Measurements from ENCODE around the gene GHR.

The GHR gene

DNA sequence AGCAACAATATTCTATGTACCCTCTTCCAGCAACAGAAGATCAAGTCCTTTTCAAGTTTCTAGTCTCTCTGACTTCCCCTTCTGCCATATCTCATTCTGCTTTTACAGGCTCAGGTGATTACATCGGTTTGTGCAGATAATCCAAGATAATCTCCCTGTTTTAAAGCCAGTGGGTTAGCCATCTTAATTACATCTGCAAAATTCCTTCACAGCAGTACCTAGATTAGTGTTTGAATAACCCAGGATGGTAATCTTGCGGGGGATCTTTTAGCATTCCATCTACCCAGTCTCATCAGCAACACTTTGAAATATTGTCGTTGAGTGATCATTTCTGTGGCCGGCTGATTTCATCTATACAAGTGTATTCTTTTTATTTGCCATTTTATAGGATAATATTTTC is 130.2 kb downstream of the GHR start:
- Histone ChIP-seq H3K27ac (ENCODE audit: low read length) (no peak overlapping the region), H3K4me3 (ENCODE audit: low read length) (no peak overlapping the region), H3F3A (ENCODE audit: insufficient read depth, low read length) (no peaks in the 10 kb centered on the region), H3K9me2 (replicated peaks; ENCODE audit: insufficient read depth, low read length) (no peaks in the 10 kb centered on the region), H4K20me1 (ENCODE audit: insufficient read depth, low read length) (no peaks in the 10 kb centered on the region), H2AFZ (ENCODE audit: low read length) (no peak overlapping the region), H3K36me3 (replicated peaks; ENCODE audit: insufficient read depth, low read length) (no peaks in the 10 kb centered on the region), H3K27me3 (replicated peaks; ENCODE audit: insufficient read depth, low read length) (no peaks in the 10 kb centered on the region), H3K4me1 (ENCODE audit: low read length) (no peaks in the 10 kb centered on the region), H3K4me2 (ENCODE audit: low read depth, low read length) (no peak overlapping the region), H3K9me3 (replicated peaks; ENCODE audit: insufficient read depth, low read length) (no peaks in the 10 kb centered on the region), H3K9ac (ENCODE audit: low read length) (no peak overlapping the region), H3K79me2 (ENCODE audit: low read length) (no peaks in the 10 kb centered on the region)
- DNase-seq = no peak
- TF ChIP-seq EZH2 (optimal IDR thresholded peaks at IDR 0.05; ENCODE audit: low read depth, low read length) = no peak
- TF ChIP-seq EZH2phosphoT487 (IDR thresholded peaks at IDR 0.05; ENCODE audit: low read length) = no peak
- TF ChIP-seq, protein P1, sequence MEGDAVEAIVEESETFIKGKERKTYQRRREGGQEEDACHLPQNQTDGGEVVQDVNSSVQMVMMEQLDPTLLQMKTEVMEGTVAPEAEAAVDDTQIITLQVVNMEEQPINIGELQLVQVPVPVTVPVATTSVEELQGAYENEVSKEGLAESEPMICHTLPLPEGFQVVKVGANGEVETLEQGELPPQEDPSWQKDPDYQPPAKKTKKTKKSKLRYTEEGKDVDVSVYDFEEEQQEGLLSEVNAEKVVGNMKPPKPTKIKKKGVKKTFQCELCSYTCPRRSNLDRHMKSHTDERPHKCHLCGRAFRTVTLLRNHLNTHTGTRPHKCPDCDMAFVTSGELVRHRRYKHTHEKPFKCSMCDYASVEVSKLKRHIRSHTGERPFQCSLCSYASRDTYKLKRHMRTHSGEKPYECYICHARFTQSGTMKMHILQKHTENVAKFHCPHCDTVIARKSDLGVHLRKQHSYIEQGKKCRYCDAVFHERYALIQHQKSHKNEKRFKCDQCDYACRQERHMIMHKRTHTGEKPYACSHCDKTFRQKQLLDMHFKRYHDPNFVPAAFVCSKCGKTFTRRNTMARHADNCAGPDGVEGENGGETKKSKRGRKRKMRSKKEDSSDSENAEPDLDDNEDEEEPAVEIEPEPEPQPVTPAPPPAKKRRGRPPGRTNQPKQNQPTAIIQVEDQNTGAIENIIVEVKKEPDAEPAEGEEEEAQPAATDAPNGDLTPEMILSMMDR (IDR thresholded peaks at IDR 0.05; ENCODE audit: low read length) = no peak

DNA sequence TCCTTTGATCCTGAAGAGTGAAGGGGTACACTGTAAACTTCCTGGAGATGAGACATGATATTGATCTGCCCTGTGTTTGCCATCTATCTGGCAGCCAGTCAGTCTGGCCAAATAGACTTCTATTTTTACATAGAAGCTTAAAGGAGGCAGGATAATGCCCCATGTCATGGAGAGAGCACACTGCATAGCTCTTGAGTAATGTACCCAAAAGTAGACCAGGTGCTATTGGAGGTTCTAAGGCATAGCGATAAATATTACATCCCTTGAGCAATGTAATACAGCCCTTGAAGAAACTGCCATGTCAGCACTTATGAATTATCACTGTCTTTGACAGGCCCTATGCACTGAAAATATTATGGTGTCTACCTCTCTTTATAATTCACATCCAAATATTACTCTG is 131.8 kb downstream of the GHR start:
- TF ChIP-seq, protein P1 (IDR thresholded peaks at IDR 0.05; ENCODE audit: low read length) = no peak
- TF ChIP-seq EZH2 (optimal IDR thresholded peaks at IDR 0.05; ENCODE audit: low read depth, low read length) = no peak
- H3K27ac ChIP-seq (ENCODE audit: low read length) = no peak overlapping the region
- no peak overlapping the region for H3K9ac ChIP-seq (ENCODE audit: low read length)
- no peaks in the 10 kb centered on the region for H3K9me2 ChIP-seq (replicated peaks; ENCODE audit: insufficient read depth, low read length)
- H4K20me1 ChIP-seq (ENCODE audit: insufficient read depth, low read length) = no peaks in the 10 kb centered on the region
- no peak overlapping the region for H3K4me2 ChIP-seq (ENCODE audit: low read depth, low read length)
- H3K79me2 ChIP-seq (ENCODE audit: low read length) = no peaks in the 10 kb centered on the region
- no peaks in the 10 kb centered on the region for H3F3A ChIP-seq (ENCODE audit: insufficient read depth, low read length)
- H3K36me3 ChIP-seq (replicated peaks; ENCODE audit: insufficient read depth, low read length) = no peaks in the 10 kb centered on the region
- no peaks in the 10 kb centered on the region for H3K4me1 ChIP-seq (ENCODE audit: low read length)
- DNase-seq = no peak
- H3K4me3 ChIP-seq (ENCODE audit: low read length) = no peak overlapping the region
- H3K9me3 ChIP-seq (replicated peaks; ENCODE audit: insufficient read depth, low read length) = no peaks in the 10 kb centered on the region
- no peaks in the 10 kb centered on the region for H3K27me3 ChIP-seq (replicated peaks; ENCODE audit: insufficient read depth, low read length)
- H2AFZ ChIP-seq (ENCODE audit: low read length) = no peak overlapping the region

DNA sequence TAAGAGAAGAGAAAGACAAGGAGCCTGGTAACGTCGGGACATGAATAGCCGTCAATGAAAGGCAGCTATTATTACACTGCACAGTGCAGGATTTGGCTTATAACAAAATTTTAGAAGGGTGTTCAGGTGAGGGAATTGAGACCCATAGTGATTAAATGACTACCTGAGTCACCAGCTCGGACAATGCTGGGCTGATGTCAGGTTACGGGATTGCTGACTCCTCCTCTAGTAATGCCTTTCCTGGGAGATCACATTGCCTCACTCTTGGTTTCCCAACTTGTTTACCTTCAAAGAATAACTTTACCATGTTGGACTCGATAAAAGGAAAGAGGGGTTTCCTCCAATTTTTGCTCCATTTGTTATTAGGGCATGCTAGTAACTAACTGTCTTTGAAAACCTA is 132.6 kb downstream of the GHR start:
- Histone ChIP-seq H3K9me3 (replicated peaks; ENCODE audit: insufficient read depth, low read length) (no peaks in the 10 kb centered on the region), H3K4me2 (ENCODE audit: low read depth, low read length) (no peak overlapping the region), H3K9me2 (replicated peaks; ENCODE audit: insufficient read depth, low read length) (no peaks in the 10 kb centered on the region), H2AFZ (ENCODE audit: low read length) (no peak overlapping the region), H3F3A (ENCODE audit: insufficient read depth, low read length) (no peaks in the 10 kb centered on the region), H3K79me2 (ENCODE audit: low read length) (no peaks in the 10 kb centered on the region), H3K36me3 (replicated peaks; ENCODE audit: insufficient read depth, low read length) (no peaks in the 10 kb centered on the region), H3K27ac (ENCODE audit: low read length) (no peak overlapping the region), H3K27me3 (replicated peaks; ENCODE audit: insufficient read depth, low read length) (no peaks in the 10 kb centered on the region), H3K4me1 (ENCODE audit: low read length) (no peaks in the 10 kb centered on the region), H3K4me3 (ENCODE audit: low read length) (no peak overlapping the region), H3K9ac (ENCODE audit: low read length) (no peak overlapping the region), H4K20me1 (ENCODE audit: insufficient read depth, low read length) (no peaks in the 10 kb centered on the region)
- TF ChIP-seq EZH2 (optimal IDR thresholded peaks at IDR 0.05; ENCODE audit: low read depth, low read length) (no peak), EZH2phosphoT487 (IDR thresholded peaks at IDR 0.05; ENCODE audit: low read length) (no peak)
- TF ChIP-seq, protein P1 (IDR thresholded peaks at IDR 0.05; ENCODE audit: low read length) = no peak
- DNase-seq = no peak
